Measurements from ENCODE around the gene STIM2. TPM values are rescaled to one million over a fixed set of nuclear protein-coding genes. Genes with fewer than 3 reads are reported as not detected.
A peak's percentile ranks its signal among the peaks of the same experiment; 100 is the strongest.

STIM2 gene
- total RNA-seq, 2 experiments from 2014 or later: 70.2 to 75.2 TPM

GRCh38 chr4:26864899-26865298 is 4.3 kb downstream of the STIM2 start:
- H3K4me3 Mint-ChIP-seq: peak overlapping the region; percentile 21
- ATAC-seq (ENCODE audit: low read depth): no peak

GRCh38 chr4:26866203-26866602 is 5.6 kb downstream of the STIM2 start:
- H3K4me3 Mint-ChIP-seq: peak overlapping the region; percentile 37
- H3K9me3 Mint-ChIP-seq: no peaks in the 10 kb centered on the region
- POLR2A ChIA-PET: interaction anchor here (1.5 to 3.5 kb wide), 2 partner anchors 8 to 20 kb away, joined by 4 to 14 read pairs; no protein-coding TSS in a partner anchor
- H3K36me3 Mint-ChIP-seq: peaks cover 12% of the 10 kb centered on the region
- ATAC-seq (ENCODE audit: low read depth): no peak
- no peaks in the 10 kb centered on the region for H3K27me3 Mint-ChIP-seq
- H3K4me1 Mint-ChIP-seq: peaks cover 49% of the 10 kb centered on the region
- DNase-seq: no peak
- peak overlapping the region; percentile 47 for H3K27ac Mint-ChIP-seq

More at GRCh38 chr4:26864899-26865298, 4.3 kb downstream of the STIM2 start:
- Mint-ChIP-seq H3K27me3 (no peaks in the 10 kb centered on the region), H3K27ac (peak overlapping the region; percentile 3), H3K9me3 (no peaks in the 10 kb centered on the region), H3K36me3 (peaks cover 7% of the 10 kb centered on the region), H3K4me1 (peaks cover 42% of the 10 kb centered on the region)
- no peak for DNase-seq
- POLR2A ChIA-PET: interaction anchor here (0.6 to 3.5 kb wide), 3 partner anchors 13 to 21 kb away, joined by 3 to 14 read pairs (median 3); no protein-coding TSS in a partner anchor

- ATAC-seq (ENCODE audit: low read depth) (no peak), DNase-seq (no peak)
- H3K27ac Mint-ChIP-seq: peak overlapping the region; percentile 21
- H3K36me3 Mint-ChIP-seq: peaks cover 13% of the 10 kb centered on the region
- peak overlapping the region; percentile 44 for H3K4me3 Mint-ChIP-seq
- H3K4me1 Mint-ChIP-seq: peaks cover 54% of the 10 kb centered on the region
- POLR2A ChIA-PET: interaction anchor here (1.5 to 3.5 kb wide), 2 partner anchors 9 to 20 kb away, joined by 4 to 14 read pairs; no protein-coding TSS in a partner anchor
- H3K9me3 Mint-ChIP-seq: no peaks in the 10 kb centered on the region
- H3K27me3 Mint-ChIP-seq: no peaks in the 10 kb centered on the region
Observed at GRCh38 chr4:26866781-26867180, 6.1 kb downstream of the STIM2 start.

GRCh38 chr4:26867914-26868684 is 7.5 kb downstream of the STIM2 start:
- H3K27ac Mint-ChIP-seq: peak overlapping the region; percentile 49
- peaks cover 65% of the 10 kb centered on the region for H3K4me1 Mint-ChIP-seq
- H3K4me3 Mint-ChIP-seq: peak overlapping the region; percentile 56
- DNase-seq: no peak
- POLR2A ChIA-PET: interaction anchor here (0.6 to 3.5 kb wide), 2 partner anchors 18 to 19 kb away, joined by 9 to 14 read pairs; no protein-coding TSS in a partner anchor
- H3K27me3 Mint-ChIP-seq: no peaks in the 10 kb centered on the region
- ATAC-seq (ENCODE audit: low read depth): no peak
- H3K36me3 Mint-ChIP-seq: peaks cover 13% of the 10 kb centered on the region
- H3K9me3 Mint-ChIP-seq: no peaks in the 10 kb centered on the region

GRCh38 chr4:26870576-26871262 is 10.1 kb downstream of the STIM2 start:
- Mint-ChIP-seq H3K4me1 (peaks cover 57% of the 10 kb centered on the region), H3K9me3 (no peaks in the 10 kb centered on the region), H3K27ac (no peak overlapping the region), H3K4me3 (no peak overlapping the region), H3K27me3 (no peaks in the 10 kb centered on the region), H3K36me3 (peaks cover 15% of the 10 kb centered on the region)
- ATAC-seq (ENCODE audit: low read depth) (no peak), DNase-seq (no peak)
- POLR2A ChIA-PET: interaction anchor here (0.7 kb wide), 2 partner anchors 9 to 498 kb away, joined by 3 to 5 read pairs; no protein-coding TSS in a partner anchor

- H3K27ac Mint-ChIP-seq: no peak overlapping the region
- H3K4me3 Mint-ChIP-seq: no peak overlapping the region
- H3K36me3 Mint-ChIP-seq: peaks cover 20% of the 10 kb centered on the region
- H3K4me1 Mint-ChIP-seq: peaks cover 50% of the 10 kb centered on the region
- DNase-seq (no peak), ATAC-seq (ENCODE audit: low read depth) (no peak)
- no peaks in the 10 kb centered on the region for H3K27me3 Mint-ChIP-seq
- POLR2A ChIA-PET: interaction anchor here (1.0 kb wide), 1 partner anchor 10 kb away, joined by 3 read pairs; no protein-coding TSS in a partner anchor
- no peaks in the 10 kb centered on the region for H3K9me3 Mint-ChIP-seq
Observed at GRCh38 chr4:26871611-26872010, 11.0 kb downstream of the STIM2 start.

- Mint-ChIP-seq H3K27ac (peak overlapping the region; percentile 91), H3K4me3 (peak overlapping the region; percentile 74), H3K9me3 (peaks cover 2% of the 10 kb centered on the region), H3K27me3 (no peaks in the 10 kb centered on the region), H3K36me3 (peaks cover 29% of the 10 kb centered on the region), H3K4me1 (peaks cover 56% of the 10 kb centered on the region)
- DNase-seq: peak; percentile 47
- POLR2A ChIA-PET: interaction anchor here (0.7 to 2.5 kb wide), 7 partner anchors 9 to 107 kb away, joined by 3 to 26 read pairs (median 3); partner anchors contain the start of gene STIM2
- ATAC-seq (ENCODE audit: low read depth): peak; percentile 90
Observed at GRCh38 chr4:26873391-26874026, 12.9 kb downstream of the STIM2 start.

- Mint-ChIP-seq H3K36me3 (peaks cover 30% of the 10 kb centered on the region), H3K27me3 (no peaks in the 10 kb centered on the region), H3K27ac (peak overlapping the region; percentile 91), H3K9me3 (peaks cover 2% of the 10 kb centered on the region), H3K4me1 (peaks cover 58% of the 10 kb centered on the region), H3K4me3 (no peak overlapping the region)
- POLR2A ChIA-PET: interaction anchor here (1.4 to 2.5 kb wide), 3 partner anchors 10 to 13 kb away, joined by 4 to 26 read pairs (median 13); partner anchors contain the start of gene STIM2
- no peak for ATAC-seq (ENCODE audit: low read depth)
- DNase-seq: no peak
Observed at GRCh38 chr4:26874110-26874509, 13.5 kb downstream of the STIM2 start.

GRCh38 chr4:26877406-26877805 is 16.8 kb downstream of the STIM2 start:
- POLR2A ChIA-PET: interaction anchor here (1.0 to 3.1 kb wide), 2 partner anchors 12 to 16 kb away, joined by 3 to 17 read pairs; partner anchors contain the start of gene STIM2
- ATAC-seq (ENCODE audit: low read depth): no peak

GRCh38 chr4:26877961-26878360 is 17.3 kb downstream of the STIM2 start:
- H3K9me3 Mint-ChIP-seq: peaks cover 2% of the 10 kb centered on the region
- H3K4me1 Mint-ChIP-seq: peaks cover 53% of the 10 kb centered on the region
- ATAC-seq (ENCODE audit: low read depth): peak; percentile 57
- peak overlapping the region; percentile 87 for H3K27ac Mint-ChIP-seq
- peak overlapping the region; percentile 23 for H3K4me3 Mint-ChIP-seq
- H3K36me3 Mint-ChIP-seq: peaks cover 34% of the 10 kb centered on the region
- DNase-seq: no peak
- no peaks in the 10 kb centered on the region for H3K27me3 Mint-ChIP-seq
- POLR2A ChIA-PET: interaction anchor here (1.0 to 3.1 kb wide), 2 partner anchors 13 to 17 kb away, joined by 3 to 17 read pairs; partner anchors contain the start of gene STIM2

More at GRCh38 chr4:26877406-26877805, 16.8 kb downstream of the STIM2 start:
- peaks cover 56% of the 10 kb centered on the region for H3K4me1 Mint-ChIP-seq
- peak overlapping the region; percentile 23 for H3K4me3 Mint-ChIP-seq
- H3K36me3 Mint-ChIP-seq: peaks cover 34% of the 10 kb centered on the region
- no peaks in the 10 kb centered on the region for H3K27me3 Mint-ChIP-seq
- DNase-seq: no peak
- H3K9me3 Mint-ChIP-seq: peaks cover 2% of the 10 kb centered on the region
- H3K27ac Mint-ChIP-seq: peak overlapping the region; percentile 87

GRCh38 chr4:26878794-26879391 is 18.3 kb downstream of the STIM2 start:
- no peak for DNase-seq

GRCh38 chr4:26879805-26880204 is 19.2 kb downstream of the STIM2 start:
- POLR2A ChIA-PET: interaction anchor here (9.2 kb wide), 1 partner anchor 20 kb away, joined by 209 read pairs; the partner anchor contains the start of gene STIM2
- peaks cover 32% of the 10 kb centered on the region for H3K36me3 Mint-ChIP-seq
- peaks cover 2% of the 10 kb centered on the region for H3K9me3 Mint-ChIP-seq
- no peaks in the 10 kb centered on the region for H3K27me3 Mint-ChIP-seq
- DNase-seq (no peak), ATAC-seq (ENCODE audit: low read depth) (no peak)
- H3K4me1 Mint-ChIP-seq: peaks cover 52% of the 10 kb centered on the region
- H3K27ac Mint-ChIP-seq: peak overlapping the region; percentile 80
- H3K4me3 Mint-ChIP-seq: peak overlapping the region; percentile 23

More at GRCh38 chr4:26878794-26879391, 18.3 kb downstream of the STIM2 start:
- Mint-ChIP-seq H3K9me3 (peaks cover 2% of the 10 kb centered on the region), H3K4me1 (peaks cover 50% of the 10 kb centered on the region), H3K27me3 (no peaks in the 10 kb centered on the region), H3K27ac (peak overlapping the region; percentile 87), H3K36me3 (peaks cover 32% of the 10 kb centered on the region), H3K4me3 (peak overlapping the region; percentile 23)
- POLR2A ChIA-PET: no interaction called here
- no peak for ATAC-seq (ENCODE audit: low read depth)

Measured in activated naive CD8-positive, alpha-beta T cell treated with anti-CD3 and anti-CD28 coated beads, Interleukin-2, amount 10 ng/mL, durations not matched to agents 7 days and 5 days (primary cell).